Osteoblast (primary cell): ENCODE data around the gene SGPL1. TPM values are rescaled to one million over a fixed set of nuclear protein-coding genes. Genes with fewer than 3 reads are reported as not detected.
A peak's percentile ranks its signal among the peaks of the same experiment; 100 is the strongest.

Experiments
- DNase-seq: peaks from one replicate; pipeline ENCODE4 v3.0.0; 2011; ENCODE audit warnings: low spot score, mixed read lengths; ENCODE audit not compliant: insufficient read length; ENCODE audit errors: missing footprints
- H2AFZ ChIP-seq: 2 replicates; pipeline ENCODE4 v1.6.0; 2011; ENCODE audit warnings: mild to moderate bottlenecking, low read length
- H3K27ac ChIP-seq: 2 replicates; pipeline ENCODE4 v1.5.1; 2011; ENCODE audit warnings: mild to moderate bottlenecking, low read depth, low read length, moderate library complexity
- H3K27me3 ChIP-seq: 2 replicates; pipeline ENCODE4 v1.6.0; 2012; ENCODE audit warnings: mild to moderate bottlenecking, control low read depth, inconsistent platforms, low read length, moderate library complexity; ENCODE audit not compliant: insufficient read depth
- H3K36me3 ChIP-seq: 2 replicates; pipeline ENCODE4 v1.5.1; 2011; ENCODE audit warnings: mild to moderate bottlenecking, low read length, control low read depth, moderate library complexity; ENCODE audit not compliant: insufficient read depth
- H3K4me1 ChIP-seq: 2 replicates; pipeline ENCODE4 v1.5.1; 2011; ENCODE audit warnings: mild to moderate bottlenecking, low read length, control low read depth, moderate library complexity; ENCODE audit not compliant: insufficient read depth
- H3K4me2 ChIP-seq: 2 replicates; pipeline ENCODE4 v1.6.0; 2011; ENCODE audit warnings: mild to moderate bottlenecking, low read length; ENCODE audit not compliant: insufficient read depth
- H3K4me3 ChIP-seq: fragments of 200-600 bp; sonication (generic); 3 replicates; pipeline ENCODE4 v1.5.1; 2012; ENCODE audit warnings: mild to moderate bottlenecking, low read length, inconsistent platforms; ENCODE audit not compliant: insufficient read depth
- H3K79me2 ChIP-seq: 2 replicates; pipeline ENCODE4 v1.6.0; 2012; ENCODE audit warnings: mild to moderate bottlenecking, low read length, control low read depth, inconsistent platforms; ENCODE audit not compliant: insufficient read depth
- H3K9me3 ChIP-seq: 2 replicates; pipeline ENCODE4 v1.5.1; 2011; ENCODE audit warnings: low read depth, low read length, control low read depth
- H4K20me1 ChIP-seq: 2 replicates; pipeline ENCODE4 v1.6.0; 2012; ENCODE audit warnings: mild to moderate bottlenecking, low read length, control low read depth; ENCODE audit not compliant: insufficient read depth
- CTCF ChIP-seq: IDR thresholded peaks from 2 replicates; pipeline ENCODE4 v1.5.1; 2011; ENCODE audit warnings: mild to moderate bottlenecking, low read depth, low read length, moderate library complexity; ENCODE audit errors: extremely low read depth
- small RNA-seq: library from RNA; depleted of rRNA; stranded (forward); fragments of <200 nt; gene quantifications from one replicate; pipeline ENCODE3, GENCODE V24; 2012
- total RNA-seq: library from RNA; depleted of rRNA; stranded (reverse); fragments of >200 nt; gene quantifications from 2 replicates; pipeline ENCODE4 v1.2.3, GENCODE V29; 2012

Gene SGPL1
- total RNA-seq, 1 donor, result 47.4 TPM

GRCh38 chr10:70927189-70927943 lies 111.6 kb downstream of the SGPL1 start:
- no peaks in the 10 kb centered on the region for H3K36me3 ChIP-seq
- no peak for TF ChIP-seq CTCF
- no peak overlapping the region for H3K4me3 ChIP-seq
- no peak overlapping the region for H3K27ac ChIP-seq
- peaks cover 10% of the 10 kb centered on the region for H3K4me1 ChIP-seq
- H3K79me2 ChIP-seq, result no peaks in the 10 kb centered on the region
- H4K20me1 ChIP-seq, result no peaks in the 10 kb centered on the region
- H3K4me2 ChIP-seq, result no peak overlapping the region
- H2AFZ ChIP-seq, result no peak overlapping the region
- no peaks in the 10 kb centered on the region for H3K9me3 ChIP-seq
- peaks cover 29% of the 10 kb centered on the region for H3K27me3 ChIP-seq
- peak; percentile 92 for DNase-seq

- H3K79me2 ChIP-seq, result no peaks in the 10 kb centered on the region
- no peaks in the 10 kb centered on the region for H4K20me1 ChIP-seq
- H3K27me3 ChIP-seq, result peaks cover 30% of the 10 kb centered on the region
- peak; percentile 75 for DNase-seq
- H3K27ac ChIP-seq, result no peak overlapping the region
- H3K4me3 ChIP-seq, result no peak overlapping the region
- peaks cover 10% of the 10 kb centered on the region for H3K4me1 ChIP-seq
- no peak overlapping the region for H3K4me2 ChIP-seq
- H3K36me3 ChIP-seq, result no peaks in the 10 kb centered on the region
- TF ChIP-seq CTCF, result no peak
- no peak overlapping the region for H2AFZ ChIP-seq
- H3K9me3 ChIP-seq, result no peaks in the 10 kb centered on the region
These were observed 112.4 kb downstream of the SGPL1 start for GRCh38 chr10:70928140-70928539.

DNA sequence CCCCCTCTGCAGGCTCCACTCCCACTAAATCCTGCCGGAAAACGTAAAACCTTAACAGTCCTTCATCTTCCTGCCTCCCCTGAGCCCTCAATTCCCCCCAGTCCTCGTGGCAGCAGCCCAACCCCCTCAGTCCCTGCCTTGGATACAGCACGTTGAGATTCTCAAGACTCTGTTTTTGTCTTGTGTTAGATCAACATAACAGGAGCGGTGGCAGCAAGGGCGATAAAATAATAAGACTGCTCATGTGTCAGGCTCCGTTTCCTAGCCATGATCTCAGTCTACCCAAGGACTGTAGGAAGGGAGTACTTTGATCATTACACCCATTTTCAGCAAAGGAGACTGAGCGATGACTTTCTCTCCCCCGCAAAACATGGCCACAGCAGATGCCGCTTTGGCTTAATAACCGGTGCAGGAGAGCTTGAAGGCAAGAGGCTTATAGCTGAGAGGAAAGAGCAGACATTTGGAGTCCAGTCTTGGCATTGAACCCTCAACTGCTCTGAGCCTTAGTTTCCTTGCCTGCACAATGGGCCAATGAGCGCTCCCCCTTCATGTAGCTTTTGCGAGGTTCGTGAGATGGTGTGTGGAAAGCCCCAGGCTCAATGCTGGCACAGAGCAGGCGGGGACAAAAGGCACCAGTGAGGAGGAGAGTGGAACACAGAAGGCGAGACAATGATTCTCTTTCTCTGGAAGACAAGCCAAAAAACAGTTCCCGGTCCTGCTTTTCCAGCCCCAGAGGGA lies 114.7 kb downstream of the SGPL1 start:
- peaks cover 32% of the 10 kb centered on the region for H3K27me3 ChIP-seq
- H3K4me1 ChIP-seq, result peaks cover 10% of the 10 kb centered on the region
- no peak overlapping the region for H2AFZ ChIP-seq
- no peaks in the 10 kb centered on the region for H3K36me3 ChIP-seq
- no peaks in the 10 kb centered on the region for H4K20me1 ChIP-seq
- H3K27ac ChIP-seq, result no peak overlapping the region
- peak; percentile 68 for DNase-seq
- no peaks in the 10 kb centered on the region for H3K79me2 ChIP-seq
- no peak for TF ChIP-seq CTCF
- H3K4me3 ChIP-seq, result no peak overlapping the region
- no peak overlapping the region for H3K4me2 ChIP-seq
- H3K9me3 ChIP-seq, result no peaks in the 10 kb centered on the region

Small RNA genes lying within 50 kb of the gene (small RNA-seq; reads per million reads assigned to genes)
- gene RPS26P40, result not detected

Other genes with a start within 250 kb of the SGPL1 start
- not detected in 2 replicates for gene PRF1, start 213.2 kb upstream of the SGPL1 start, total RNA-seq
- gene ADAMTS14, start 143.4 kb upstream of the SGPL1 start, total RNA-seq, result 2.4 and 2.9 TPM in 2 replicates
- not detected in 2 replicates for gene TBATA, start 30.6 kb upstream of the SGPL1 start, total RNA-seq
- gene PCBD1, start 72.6 kb downstream of the SGPL1 start, total RNA-seq, result 19.9 and 21.8 TPM in 2 replicates